CD4-positive, alpha-beta T cell treated with Interleukin-17A for 4 hours (primary cell): ENCODE data around the gene FAM210B.
A peak's percentile ranks its signal among the peaks of the same experiment; 100 is the strongest.
"Not testable (repeated sequence)": the region's sequence is repeated elsewhere in the genome, so short reads cannot be mapped to it uniquely, and the experiment has no call there.

ENCODE experiments used
- DNase-seq: peaks from one replicate; pipeline ENCODE4 v3.0.0-alpha.2; 2020; ENCODE audit warnings: mixed read lengths

Gene FAM210B

GRCh38 chr20:56361900-56362299, 3.1 kb downstream of the FAM210B start:
- no peak for DNase-seq

GRCh38 chr20:56362833-56363413, 4.1 kb downstream of the FAM210B start:
- DNase-seq, result no peak

GRCh38 chr20:56363491-56363890, 4.7 kb downstream of the FAM210B start:
- DNase-seq, result no peak

GRCh38 chr20:56368351-56369134, 9.8 kb downstream of the FAM210B start:
- no peak for DNase-seq

- DNase-seq, result no peak
Measured at GRCh38 chr20:56369179-56369578, 10.4 kb downstream of the FAM210B start.

GRCh38 chr20:56371977-56372376, 13.2 kb downstream of the FAM210B start:
- DNase-seq, result no peak

- no peak for DNase-seq
Measured at GRCh38 chr20:56372850-56373249, 14.1 kb downstream of the FAM210B start.

- DNase-seq, result no peak
Measured at GRCh38 chr20:56373942-56374341, 15.2 kb downstream of the FAM210B start.

GRCh38 chr20:56376331-56376730, 17.6 kb downstream of the FAM210B start:
- DNase-seq, result no peak

GRCh38 chr20:56378386-56378785, 19.6 kb downstream of the FAM210B start:
- DNase-seq, result no peak

- no peak for DNase-seq
Measured at GRCh38 chr20:56380375-56380774, 21.6 kb downstream of the FAM210B start.

- no peak for DNase-seq
Measured at GRCh38 chr20:56381501-56381900, 22.7 kb downstream of the FAM210B start.

GRCh38 chr20:56382696-56383095, 23.9 kb downstream of the FAM210B start:
- no peak for DNase-seq

GRCh38 chr20:56383334-56383733, 24.6 kb downstream of the FAM210B start:
- DNase-seq, result no peak

GRCh38 chr20:56385130-56385529, 26.4 kb downstream of the FAM210B start:
- no peak for DNase-seq

- DNase-seq, result no peak
Measured at GRCh38 chr20:56386219-56386618, 27.4 kb downstream of the FAM210B start.

GRCh38 chr20:56388882-56389281, 30.1 kb downstream of the FAM210B start:
- no peak for DNase-seq

GRCh38 chr20:56389807-56390206, 31.0 kb downstream of the FAM210B start:
- DNase-seq, result no peak

GRCh38 chr20:56390396-56390795, 31.6 kb downstream of the FAM210B start:
- not testable (repeated sequence) for DNase-seq

- no peak for DNase-seq
Measured at GRCh38 chr20:56391037-56391436, 32.3 kb downstream of the FAM210B start.

GRCh38 chr20:56391596-56392131, 32.9 kb downstream of the FAM210B start:
- DNase-seq, result no peak

- peak; percentile 99 for DNase-seq
Measured at GRCh38 chr20:56392132-56392880, 33.5 kb downstream of the FAM210B start, which contains the start of the genes AURKA and CSTF1. Gene AURKA, minus strand, starts transcription at chr20:56392215. Its CDS starts 4,018 bp downstream, at chr20:56388197. Gene CSTF1, plus strand, starts transcription at chr20:56392645. Its CDS starts 2,908 bp downstream, at chr20:56395553.

GRCh38 chr20:56392881-56393482, 34.2 kb downstream of the FAM210B start:
- no peak for DNase-seq
